GM12801 (cell line): ENCODE measurements around the gene ST3GAL4.

Experiments used
- TF ChIP-seq, protein P1 (sequence below): IDR thresholded peaks from one replicate; pipeline ENCODE4 v1.5.1; 2011; ENCODE audit warnings: control low read depth; ENCODE audit not compliant: insufficient read length; ENCODE audit errors: extremely low read depth

The ST3GAL4 gene

DNA sequence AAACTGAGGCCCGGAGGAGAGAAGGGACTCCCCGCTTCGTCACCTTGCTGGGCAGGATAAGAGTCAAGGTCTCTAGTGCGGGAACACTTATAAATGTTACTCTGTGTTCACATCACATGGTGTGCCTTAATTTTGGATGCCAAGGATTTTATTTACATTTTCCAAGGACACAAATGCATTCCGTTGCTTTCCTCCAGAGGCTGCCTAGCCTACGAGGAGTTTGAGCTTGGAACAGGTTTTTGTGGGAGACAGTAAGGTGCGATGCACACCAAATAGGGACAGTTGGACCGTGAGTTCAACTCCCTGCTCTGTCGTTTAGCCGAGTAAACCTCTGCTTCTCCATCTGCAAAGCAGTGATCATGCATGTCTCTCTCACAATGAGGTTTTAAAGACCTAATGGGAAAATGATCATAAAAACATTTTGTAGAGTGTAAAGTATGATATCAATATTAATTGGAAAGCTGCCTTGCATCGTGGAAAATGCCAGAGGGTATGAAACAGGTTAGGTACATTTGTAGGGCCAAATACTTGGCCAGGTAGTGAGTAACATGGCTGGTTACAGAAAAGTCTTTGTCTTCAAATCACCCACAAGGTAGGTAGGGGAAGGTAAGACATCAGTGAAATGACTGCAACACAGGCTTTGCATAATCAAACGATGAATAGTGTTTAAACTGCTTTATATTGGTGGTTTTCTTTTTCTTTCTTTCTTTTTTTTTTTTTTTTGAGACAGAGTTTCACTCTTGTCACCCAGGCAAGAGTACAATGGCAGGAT is 61.8 kb downstream of the ST3GAL4 start:
- TF ChIP-seq, protein P1, sequence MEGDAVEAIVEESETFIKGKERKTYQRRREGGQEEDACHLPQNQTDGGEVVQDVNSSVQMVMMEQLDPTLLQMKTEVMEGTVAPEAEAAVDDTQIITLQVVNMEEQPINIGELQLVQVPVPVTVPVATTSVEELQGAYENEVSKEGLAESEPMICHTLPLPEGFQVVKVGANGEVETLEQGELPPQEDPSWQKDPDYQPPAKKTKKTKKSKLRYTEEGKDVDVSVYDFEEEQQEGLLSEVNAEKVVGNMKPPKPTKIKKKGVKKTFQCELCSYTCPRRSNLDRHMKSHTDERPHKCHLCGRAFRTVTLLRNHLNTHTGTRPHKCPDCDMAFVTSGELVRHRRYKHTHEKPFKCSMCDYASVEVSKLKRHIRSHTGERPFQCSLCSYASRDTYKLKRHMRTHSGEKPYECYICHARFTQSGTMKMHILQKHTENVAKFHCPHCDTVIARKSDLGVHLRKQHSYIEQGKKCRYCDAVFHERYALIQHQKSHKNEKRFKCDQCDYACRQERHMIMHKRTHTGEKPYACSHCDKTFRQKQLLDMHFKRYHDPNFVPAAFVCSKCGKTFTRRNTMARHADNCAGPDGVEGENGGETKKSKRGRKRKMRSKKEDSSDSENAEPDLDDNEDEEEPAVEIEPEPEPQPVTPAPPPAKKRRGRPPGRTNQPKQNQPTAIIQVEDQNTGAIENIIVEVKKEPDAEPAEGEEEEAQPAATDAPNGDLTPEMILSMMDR = no peak

GRCh38 chr11:126418887-126419286 is 63.4 kb downstream of the ST3GAL4 start:
- TF ChIP-seq, protein P1 = no peak

DNA sequence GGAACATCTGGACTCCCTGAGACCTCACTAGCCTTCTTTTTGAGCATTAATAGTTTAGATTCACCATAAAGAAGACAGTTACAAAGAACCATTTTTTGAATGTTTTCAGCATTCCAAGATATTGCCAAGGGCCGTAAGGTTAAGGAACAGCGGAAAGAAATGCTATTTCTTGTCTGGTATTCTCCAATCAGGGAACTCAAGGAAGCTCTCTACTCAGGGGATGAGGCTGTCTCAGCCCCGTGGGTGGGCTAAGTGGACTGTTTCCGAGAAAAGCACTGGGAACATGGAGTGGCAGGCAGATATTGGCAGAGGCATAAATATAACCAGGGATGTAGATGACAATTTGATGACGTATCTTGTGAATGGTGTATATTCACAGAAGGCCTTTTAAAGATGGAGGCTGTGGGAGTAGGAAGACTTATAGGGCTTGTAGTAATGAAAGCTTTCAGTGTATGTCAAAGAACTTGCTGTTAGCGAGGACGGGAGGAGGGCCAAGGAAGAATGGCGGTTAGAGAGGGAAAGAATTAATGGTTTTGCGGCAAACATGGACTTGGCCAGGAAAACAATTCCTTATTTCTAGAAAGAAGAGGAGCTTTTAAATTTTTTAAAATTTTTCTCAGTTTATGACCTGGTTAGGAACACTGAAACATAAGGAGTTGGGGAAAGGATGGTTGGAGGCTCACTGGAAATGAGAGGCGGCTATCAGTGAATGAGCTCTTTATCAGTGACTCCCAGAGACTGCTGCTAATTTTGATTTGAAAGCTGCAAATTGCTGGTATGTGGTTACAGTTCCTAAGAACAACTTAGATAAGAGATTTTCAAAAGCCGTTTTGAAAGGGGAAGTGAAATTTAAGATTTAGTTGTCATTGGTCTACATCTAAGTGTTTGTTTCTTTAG is 64.6 kb downstream of the ST3GAL4 start:
- TF ChIP-seq, protein P1 = no peak

DNA sequence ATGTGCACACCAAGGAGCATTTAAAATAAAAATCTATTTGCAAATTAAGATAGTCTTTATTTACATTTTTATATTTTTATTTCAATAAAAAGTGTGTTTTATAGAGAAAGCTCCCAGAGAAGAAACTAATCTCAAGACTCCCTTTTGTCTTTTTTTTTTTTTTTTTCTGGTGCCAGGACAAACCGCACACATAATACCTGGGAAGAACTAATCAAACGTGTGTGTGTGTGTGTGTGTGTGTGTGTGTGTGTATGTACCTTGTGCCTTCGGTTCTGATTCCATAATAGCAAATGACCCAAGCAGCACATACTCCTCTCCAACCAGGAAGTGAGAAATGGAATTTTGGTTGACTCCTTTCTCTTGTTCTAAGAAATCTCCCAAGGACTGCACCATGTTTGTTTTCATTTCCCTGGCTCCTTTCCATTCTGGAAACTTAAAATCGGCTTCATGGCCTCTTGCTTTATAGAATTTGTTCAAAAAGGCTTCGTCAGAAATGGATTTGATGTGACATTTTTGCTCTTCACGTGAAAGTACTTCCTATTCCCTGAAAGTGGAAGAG is 65.3 kb downstream of the ST3GAL4 start:
- TF ChIP-seq, protein P1 = no peak

DNA sequence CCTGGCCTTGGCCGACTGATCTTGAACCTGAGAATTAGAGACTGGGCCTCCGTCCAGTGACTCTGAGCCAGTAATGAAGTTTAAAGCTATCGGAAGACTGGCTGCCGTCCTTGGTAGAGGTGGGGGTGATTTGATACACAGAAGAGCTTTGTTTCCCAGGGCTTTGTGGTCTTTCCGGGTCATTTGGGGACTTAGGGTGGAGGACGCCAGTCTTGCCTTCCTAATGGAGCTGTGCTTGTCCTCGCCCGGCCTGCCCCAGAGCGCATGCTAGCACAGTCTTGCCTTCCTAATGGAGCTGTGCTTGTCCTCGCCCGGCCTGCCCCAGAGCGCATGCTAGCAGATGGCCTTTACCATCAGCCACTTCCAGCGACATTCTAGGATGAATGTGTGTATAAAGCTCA is 65.8 kb downstream of the ST3GAL4 start:
- TF ChIP-seq, protein P1 = no peak

DNA sequence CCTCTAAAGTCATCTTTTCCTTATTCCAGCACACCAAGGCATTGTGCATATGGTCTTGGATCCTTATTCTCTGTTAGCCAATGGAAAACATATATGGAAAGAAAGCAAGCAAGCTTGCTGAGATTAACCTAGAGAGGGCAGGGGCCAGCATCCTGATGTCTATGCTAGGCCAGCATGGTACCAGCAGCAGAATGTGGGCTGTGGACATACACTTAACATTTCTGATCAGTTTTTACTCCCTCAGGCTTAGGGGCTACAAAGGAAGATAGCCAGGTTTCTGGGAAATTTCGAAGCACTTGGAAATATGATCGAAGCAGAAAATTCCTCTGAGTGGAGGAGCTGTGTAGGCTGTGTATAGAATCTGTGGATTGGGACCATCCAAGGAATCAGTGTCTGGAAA is 67.0 kb downstream of the ST3GAL4 start:
- TF ChIP-seq, protein P1 = no peak

- TF ChIP-seq, protein P1 = no peak
Observed at GRCh38 chr11:126423154-126423553, 67.7 kb downstream of the ST3GAL4 start.
